PC-9 (cell line): ENCODE data around the gene IST1. TPM values are rescaled to one million over a fixed set of nuclear protein-coding genes. Genes with fewer than 3 reads are reported as not detected.

Source experiments
- BruUV-seq: library from RNA; stranded (reverse); fragments of 400-500 nt; replicated peaks from 2 replicates; lab custom pipeline; 2021; lab: Mats Ljungman, UMichigan
- CTCF ChIA-PET: fragments of 300-600 bp; sonication (Branson Sonifier 250); formaldehyde crosslinking; loops from one replicate; lab custom pipeline; 2022; ENCODE audit warnings: antibody characterized with exemption; lab: Charles Lee
- POLR2A ChIA-PET: fragments of 300-600 bp; sonication (Branson Sonifier 250); formaldehyde crosslinking; loops from one replicate; lab custom pipeline; 2022; ENCODE audit warnings: antibody characterized with exemption; ENCODE audit not compliant: unreplicated experiment; lab: Charles Lee
- DNase-seq, 2 experiments: peaks; one replicate each; pipeline versions ENCODE4 v3.0.0 to v3.0.0-alpha.2; 2015 to 2022; ENCODE audit warnings: mixed read lengths in 1 of 2
- H2AFZ ChIP-seq: fragments of 200-600 bp; sonication (generic); 2 replicates; pipeline ENCODE4 v1.8.1; 2017; ENCODE audit warnings: antibody characterized with exemption
- H3F3A ChIP-seq: fragments of 200-600 bp; sonication (generic); 2 replicates; pipeline ENCODE4 v1.8.1; 2017; ENCODE audit warnings: antibody characterized with exemption, mild to moderate bottlenecking, low read depth; ENCODE audit not compliant: insufficient read depth
- H3K27ac ChIP-seq: fragments of 200-600 bp; sonication (generic); 2 replicates; pipeline ENCODE4 v1.6.1; 2016; ENCODE audit warnings: mixed run types
- H3K27me3 ChIP-seq: fragments of 200-600 bp; sonication (generic); 2 replicates; pipeline ENCODE4 v1.6.1; 2016; ENCODE audit warnings: low read depth, mixed run types; ENCODE audit not compliant: insufficient read depth
- H3K36me3 ChIP-seq: fragments of 200-600 bp; sonication (generic); 2 replicates; pipeline ENCODE4 v1.6.1; 2016; ENCODE audit warnings: low read depth, mixed run types
- H3K4me1 ChIP-seq: fragments of 200-600 bp; sonication (generic); replicated peaks from 2 replicates; pipeline ENCODE4 v1.6.1; 2016; ENCODE audit warnings: mixed run types; ENCODE audit not compliant: insufficient read depth
- H3K4me2 ChIP-seq: fragments of 200-600 bp; sonication (generic); 2 replicates; pipeline ENCODE4 v1.6.1; 2017; ENCODE audit warnings: mixed run types
- H3K4me3 ChIP-seq: fragments of 200-600 bp; sonication (generic); 2 replicates; pipeline ENCODE4 v1.6.1; 2016; ENCODE audit warnings: mixed run types
- H3K79me2 ChIP-seq: fragments of 200-600 bp; sonication (generic); 2 replicates; pipeline ENCODE4 v1.6.1; 2017; ENCODE audit warnings: low read depth, mixed run types
- H3K9me2 ChIP-seq: fragments of 200-600 bp; sonication (generic); 2 replicates; pipeline ENCODE4 v1.8.1; 2017; ENCODE audit warnings: mild to moderate bottlenecking; ENCODE audit not compliant: insufficient read depth
- H3K9me3 ChIP-seq: fragments of 200-600 bp; sonication (generic); 2 replicates; pipeline ENCODE4 v1.8.1; 2016; ENCODE audit warnings: low read depth; ENCODE audit not compliant: insufficient read depth
- H4K20me1 ChIP-seq: fragments of 200-600 bp; sonication (generic); 2 replicates; pipeline ENCODE4 v1.8.1; 2017; ENCODE audit not compliant: insufficient read depth
- EZH2 ChIP-seq: fragments of 200-600 bp; sonication (generic); IDR thresholded peaks from 2 replicates; pipeline ENCODE4 v1.8.0; 2017; ENCODE audit warnings: antibody characterized with exemption, low read depth
- intact Hi-C: fragments of 100-400 bp; cut with micrococcal nuclease; formaldehyde crosslinking; loops from one replicate; pipeline ENCODE4 v1.10.0; 2022; ENCODE audit not compliant: unreplicated experiment
- total RNA-seq: library from RNA; stranded (reverse); gene quantifications from 2 replicates; pipeline ENCODE4 v1.2.3, GENCODE V29; 2021
- TF ChIP-seq, protein P1 (sequence below): fragments of 200-600 bp; sonication (generic); conservative IDR thresholded peaks from 2 replicates; pipeline ENCODE4 v1.6.1; 2017; ENCODE audit warnings: mixed run types, antibody characterized with exemption, mild to moderate bottlenecking, moderate library complexity

IST1 gene
- total RNA-seq, 1 experiment from 2014 or later, result 177 TPM

DNA sequence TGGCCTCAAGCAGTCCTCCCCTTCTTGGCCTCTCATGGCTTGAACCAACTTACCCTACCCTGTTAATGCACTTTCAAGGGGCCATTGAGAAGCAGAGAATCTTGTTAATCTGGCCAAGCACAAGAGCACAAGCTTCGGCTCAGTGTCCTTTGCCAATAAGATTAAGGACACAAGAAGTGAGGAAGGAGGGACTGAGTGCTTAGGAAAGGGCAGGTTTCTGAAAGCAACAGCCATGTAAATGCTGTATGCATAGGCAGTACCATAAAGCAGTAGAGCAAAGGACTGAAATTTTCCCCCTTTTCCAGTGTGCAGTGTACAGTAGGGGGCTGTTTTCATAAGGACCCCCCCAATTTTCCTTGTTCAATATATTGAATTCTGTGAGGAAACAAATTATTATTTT is 37.7 kb downstream of the IST1 start:
- Histone ChIP-seq H3K4me3 (no peak overlapping the region), H3K27me3 (no peaks in the 10 kb centered on the region), H4K20me1 (peaks cover 41% of the 10 kb centered on the region), H3K9me2 (no peaks in the 10 kb centered on the region), H3K9me3 (no peaks in the 10 kb centered on the region), H3K36me3 (peaks cover 7% of the 10 kb centered on the region; the same call in 1 of the 2 replicates), H3K4me2 (no peak overlapping the region), H3K79me2 (peaks cover 14% of the 10 kb centered on the region), H3K4me1 (no peaks in the 10 kb centered on the region; the same call in 1 of the 2 replicates), H3F3A (peaks cover 12% of the 10 kb centered on the region), H3K27ac (no peak overlapping the region), H2AFZ (no peak overlapping the region)
- no peak for TF ChIP-seq EZH2
- TF ChIP-seq, protein P1, sequence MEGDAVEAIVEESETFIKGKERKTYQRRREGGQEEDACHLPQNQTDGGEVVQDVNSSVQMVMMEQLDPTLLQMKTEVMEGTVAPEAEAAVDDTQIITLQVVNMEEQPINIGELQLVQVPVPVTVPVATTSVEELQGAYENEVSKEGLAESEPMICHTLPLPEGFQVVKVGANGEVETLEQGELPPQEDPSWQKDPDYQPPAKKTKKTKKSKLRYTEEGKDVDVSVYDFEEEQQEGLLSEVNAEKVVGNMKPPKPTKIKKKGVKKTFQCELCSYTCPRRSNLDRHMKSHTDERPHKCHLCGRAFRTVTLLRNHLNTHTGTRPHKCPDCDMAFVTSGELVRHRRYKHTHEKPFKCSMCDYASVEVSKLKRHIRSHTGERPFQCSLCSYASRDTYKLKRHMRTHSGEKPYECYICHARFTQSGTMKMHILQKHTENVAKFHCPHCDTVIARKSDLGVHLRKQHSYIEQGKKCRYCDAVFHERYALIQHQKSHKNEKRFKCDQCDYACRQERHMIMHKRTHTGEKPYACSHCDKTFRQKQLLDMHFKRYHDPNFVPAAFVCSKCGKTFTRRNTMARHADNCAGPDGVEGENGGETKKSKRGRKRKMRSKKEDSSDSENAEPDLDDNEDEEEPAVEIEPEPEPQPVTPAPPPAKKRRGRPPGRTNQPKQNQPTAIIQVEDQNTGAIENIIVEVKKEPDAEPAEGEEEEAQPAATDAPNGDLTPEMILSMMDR, result no peak
- ChIA-PET CTCF (no interaction called here), POLR2A (no interaction called here)
- DNase-seq, result no peak
- no TSS peak for BruUV-seq
- intact Hi-C loops, result no loop called here

DNA sequence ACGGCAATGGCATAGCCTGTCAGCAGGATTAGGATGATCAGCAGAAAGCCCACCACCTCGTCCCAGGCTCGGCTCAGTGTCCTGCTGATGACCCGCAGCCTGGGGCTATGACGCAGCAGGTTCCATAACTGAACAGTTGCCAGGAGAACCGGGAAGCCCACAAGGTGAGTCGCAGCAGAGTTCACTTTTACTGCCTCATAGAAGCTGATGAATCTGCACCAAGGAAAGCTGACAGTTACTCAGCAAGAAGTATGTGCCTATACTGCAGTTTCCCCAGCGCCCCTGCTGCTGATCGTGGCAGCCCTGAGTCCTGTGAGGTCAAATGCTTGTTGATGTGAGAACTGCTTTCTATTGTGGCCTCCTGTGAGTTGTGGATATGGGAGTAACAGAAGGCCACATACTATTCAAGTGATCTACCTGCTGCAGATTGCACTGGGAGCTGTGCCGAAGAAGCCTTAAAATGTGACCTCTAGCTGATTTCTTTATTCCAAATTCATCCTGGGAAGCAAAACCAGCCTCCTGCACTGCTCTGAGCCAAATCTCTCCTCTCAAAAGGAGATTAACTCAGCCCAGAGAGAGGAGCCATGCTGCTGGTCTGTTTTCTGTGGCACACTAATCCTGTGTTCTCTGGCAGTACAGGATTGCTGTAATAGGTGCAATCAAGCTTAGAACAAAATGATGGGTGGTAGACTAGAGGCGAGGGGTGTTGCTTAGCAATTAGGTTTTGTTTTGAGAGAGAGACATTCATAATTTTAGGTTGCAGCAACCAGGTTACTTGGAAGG is 38.8 kb downstream of the IST1 start:
- intact Hi-C loops, result no loop called here
- Histone ChIP-seq H3K4me1 (no peaks in the 10 kb centered on the region; the same call in 1 of the 2 replicates), H2AFZ (no peak overlapping the region), H3K79me2 (peaks cover 5% of the 10 kb centered on the region), H3K9me2 (no peaks in the 10 kb centered on the region), H3K36me3 (0 out of 2 replicates have a peak, but pooled peaks cover under 1% of the 10 kb centered on the region), H3K27me3 (no peaks in the 10 kb centered on the region), H3K4me3 (no peak overlapping the region), H3K27ac (no peak overlapping the region), H3F3A (peaks cover 11% of the 10 kb centered on the region), H3K4me2 (no peak overlapping the region), H4K20me1 (peaks cover 33% of the 10 kb centered on the region), H3K9me3 (no peaks in the 10 kb centered on the region)
- TF ChIP-seq, protein P1, result no peak
- TF ChIP-seq EZH2, result no peak
- ChIA-PET POLR2A (no interaction called here), CTCF (no interaction called here)
- no TSS peak for BruUV-seq
- DNase-seq, result peak in 1 of 2 experiments; percentile 15

DNA sequence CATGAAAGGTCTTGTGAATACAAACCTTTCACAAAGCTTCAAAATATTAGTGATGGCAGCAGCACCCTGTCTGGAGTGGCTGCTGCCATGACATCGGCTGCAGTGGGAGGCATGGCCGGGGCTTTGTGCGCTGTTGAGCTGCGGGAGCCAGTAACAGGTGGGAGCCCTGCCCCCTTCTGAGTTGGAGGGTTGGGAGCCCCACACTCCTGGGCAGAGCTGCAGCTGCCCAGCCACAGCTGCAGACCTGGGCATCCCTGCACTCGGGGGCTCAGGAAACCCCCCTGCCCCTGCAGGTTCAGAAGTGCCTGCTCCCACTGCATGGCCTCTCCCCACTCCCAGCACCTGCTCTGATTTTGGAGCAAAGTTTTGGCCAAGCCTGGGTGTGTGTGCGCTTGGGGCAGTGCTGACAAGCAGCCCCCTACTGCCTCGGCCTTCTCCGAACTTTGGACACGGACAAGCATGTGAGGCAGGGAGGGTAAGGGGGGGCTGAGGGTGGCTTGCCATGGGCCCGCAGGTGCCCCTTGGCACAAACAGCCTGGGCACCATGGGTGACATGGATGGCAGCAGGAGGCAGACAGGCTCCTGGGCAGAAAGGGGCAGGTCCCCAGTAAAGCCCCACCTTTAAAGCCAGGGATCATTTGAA is 42.7 kb downstream of the IST1 start:
- ChIA-PET CTCF (interaction anchor here (0.6 kb wide), 1 partner anchor 18 kb away, joined by 3 read pairs; no protein-coding TSS in a partner anchor), POLR2A (no interaction called here)
- Histone ChIP-seq H2AFZ (no peak overlapping the region), H3K9me2 (no peaks in the 10 kb centered on the region), H3K27me3 (no peaks in the 10 kb centered on the region), H3K36me3 (no peaks in the 10 kb centered on the region), H4K20me1 (peaks cover 15% of the 10 kb centered on the region), H3K27ac (no peak overlapping the region), H3K4me1 (no peaks in the 10 kb centered on the region), H3K79me2 (no peaks in the 10 kb centered on the region), H3K4me2 (no peak overlapping the region), H3K4me3 (no peak overlapping the region), H3F3A (no peaks in the 10 kb centered on the region; the same call in none of the 2 replicates), H3K9me3 (no peaks in the 10 kb centered on the region)
- TF ChIP-seq, protein P1, result no peak
- no peak for TF ChIP-seq EZH2
- intact Hi-C loops, result no loop called here
- no peak for DNase-seq
- no TSS peak for BruUV-seq
